GM15510 (cell line): ENCODE data around the gene PAGE3.

Source experiments
- POLR2A ChIP-seq: IDR thresholded peaks from 3 replicates; pipeline ENCODE4 v1.6.1; 2011; ENCODE audit warnings: borderline replicate concordance; ENCODE audit not compliant: insufficient read length; ENCODE audit errors: extremely low read depth

The PAGE3 gene, protein sequence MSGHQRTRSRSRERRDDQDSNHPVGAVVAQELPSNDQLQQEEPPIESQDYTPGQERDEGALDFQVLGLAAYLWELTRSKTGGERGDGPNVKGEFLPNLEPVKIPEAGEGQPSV

DNA sequence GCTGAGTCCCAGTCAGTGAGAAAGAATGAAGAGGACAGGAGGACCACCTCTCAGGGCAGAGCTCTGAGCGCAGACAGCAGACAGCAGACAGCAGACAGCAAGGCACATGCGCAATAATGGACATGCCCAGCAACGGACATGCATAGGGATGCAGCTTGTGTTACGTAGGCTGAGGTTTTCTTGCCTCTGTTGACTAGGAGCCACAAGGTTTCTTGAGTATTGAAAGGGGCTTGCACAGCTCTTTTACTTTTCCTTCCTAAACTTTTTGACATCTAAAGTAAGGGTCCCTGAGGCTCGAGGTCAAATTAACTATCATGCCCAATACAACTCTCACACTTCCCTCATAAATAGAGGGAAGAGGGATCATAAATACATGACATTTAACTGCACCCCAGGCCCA is at the start of gene PAGE3:
TSS of gene PAGE3 (minus strand) at position 101 of the 400 bp plus-strand sequence. CDS start 1,013 bp downstream, outside the sequence.
- TF ChIP-seq POLR2A: no peak

DNA sequence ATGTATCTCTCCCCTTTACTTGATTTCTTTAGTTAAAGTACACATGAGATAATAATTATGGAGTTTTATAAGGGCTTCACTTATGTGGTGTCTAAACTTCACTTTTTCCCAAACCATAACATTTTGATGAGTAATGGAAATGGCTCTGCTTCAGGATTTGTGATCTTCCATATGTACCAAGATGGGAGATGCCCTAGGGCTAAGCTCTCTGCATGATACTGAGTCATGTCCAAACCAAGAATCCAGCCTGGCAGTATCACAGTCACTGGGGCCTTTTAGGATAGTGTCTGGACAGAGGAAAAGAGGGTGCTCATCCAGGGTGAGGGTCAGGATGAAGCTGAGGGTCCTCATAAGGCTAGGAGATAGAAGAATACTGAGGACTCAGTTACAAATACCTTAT is 47.9 kb upstream of the PAGE3 start:
- TF ChIP-seq POLR2A: no peak

DNA sequence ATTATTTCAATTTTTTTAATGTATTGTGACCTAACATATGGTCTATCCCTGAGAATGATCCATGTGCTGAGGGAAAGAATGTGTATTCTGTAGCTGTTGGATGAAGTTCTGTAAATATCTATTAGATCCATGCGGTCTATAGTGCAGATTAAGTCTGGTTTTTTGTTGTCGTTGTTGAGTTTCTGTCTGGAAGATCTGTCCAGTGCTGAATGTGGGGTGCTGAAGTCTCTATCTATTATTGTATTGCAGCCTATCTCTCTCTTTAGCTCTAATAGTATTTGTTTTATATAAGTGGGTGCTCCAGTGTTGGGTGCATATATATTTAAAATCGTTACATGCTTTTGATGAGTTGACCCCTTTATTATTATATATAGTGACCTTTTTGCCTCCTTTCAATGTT is 26.2 kb upstream of the PAGE3 start:
- no peak for TF ChIP-seq POLR2A

DNA sequence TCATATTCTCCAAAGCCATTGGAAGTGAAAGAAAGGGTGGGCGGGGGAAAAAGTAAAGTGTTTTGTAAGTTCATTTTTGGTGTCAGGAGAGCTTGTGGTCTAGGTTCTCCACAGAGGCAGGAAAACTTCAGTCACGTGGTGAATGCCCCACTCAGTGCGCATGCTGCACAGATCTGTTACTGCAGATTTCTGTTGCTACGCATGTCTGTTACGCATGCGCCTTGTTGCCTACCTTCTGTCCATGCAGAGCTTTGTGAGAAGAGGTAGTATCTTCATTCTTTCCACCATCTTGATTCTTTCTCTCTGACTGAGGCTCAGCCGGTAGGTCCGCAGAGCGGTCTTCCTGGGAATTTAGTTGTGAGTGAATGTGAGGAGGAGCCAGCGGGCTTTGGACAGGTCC is 15.1 kb upstream of the PAGE3 start:
- TF ChIP-seq POLR2A: no peak

DNA sequence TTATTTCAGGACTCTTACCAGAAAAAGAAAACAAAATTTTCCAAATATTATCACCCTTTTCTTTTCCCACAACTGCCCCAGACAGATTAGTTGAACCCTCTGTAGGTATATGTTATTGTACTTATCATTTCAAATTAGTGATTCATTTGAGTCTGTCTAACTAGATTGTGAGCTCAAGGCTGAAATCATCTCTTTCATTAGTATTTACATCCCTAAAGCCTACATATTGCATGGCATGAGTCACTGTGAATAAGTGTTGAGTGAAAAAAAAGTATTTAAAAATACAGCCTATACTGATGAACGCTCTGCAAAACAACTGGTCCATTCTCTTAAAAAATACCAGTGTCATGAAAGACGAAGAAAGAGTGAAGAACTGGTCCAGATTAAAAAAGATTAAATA is 3.9 kb downstream of the PAGE3 start:
- TF ChIP-seq POLR2A: no peak

DNA sequence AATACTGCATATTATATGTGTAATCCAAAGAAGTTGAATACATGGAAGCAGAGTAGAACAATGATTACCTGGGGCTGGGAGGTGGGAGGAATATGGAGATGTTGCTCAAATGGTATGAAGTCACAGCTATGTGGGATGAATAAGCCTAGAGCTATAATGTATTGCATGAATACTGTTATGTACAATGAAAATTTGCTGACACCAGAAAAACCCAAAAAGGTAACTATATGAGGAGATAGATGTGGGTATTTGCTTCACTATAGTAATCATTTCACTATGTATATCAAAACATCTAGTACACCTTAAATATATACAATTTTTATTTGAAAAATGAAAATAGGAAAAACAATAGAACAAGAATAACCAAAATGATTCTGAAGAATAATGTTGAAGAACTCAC is 11.2 kb downstream of the PAGE3 start:
- TF ChIP-seq POLR2A: no peak

DNA sequence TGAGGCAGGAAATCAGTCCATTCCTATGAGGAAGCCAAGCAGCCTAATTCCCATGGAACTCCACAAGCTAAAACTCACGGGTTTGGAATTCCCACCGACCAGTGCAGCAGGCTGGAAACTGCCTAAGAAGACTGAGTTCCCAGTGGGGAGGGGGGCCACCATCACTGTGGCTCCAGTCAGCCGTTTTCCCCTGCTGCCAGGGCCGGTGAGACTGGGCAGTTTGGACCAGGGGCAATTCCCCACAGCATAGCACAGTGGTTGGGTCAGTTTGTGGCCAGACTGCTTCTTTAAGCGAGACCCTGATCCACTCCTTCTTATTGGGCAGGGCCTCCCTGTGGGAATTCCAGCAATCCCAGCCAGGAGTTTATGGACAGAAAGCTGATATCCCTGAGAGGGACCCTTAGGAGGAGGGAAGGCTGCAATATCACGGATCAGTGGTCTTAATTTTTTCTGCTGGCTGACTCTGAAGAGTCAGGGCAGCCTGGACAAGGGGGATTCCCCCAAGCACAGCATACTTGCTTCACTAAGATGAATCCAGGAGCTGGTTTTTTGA is 23.9 kb downstream of the PAGE3 start:
- TF ChIP-seq POLR2A: no peak

DNA sequence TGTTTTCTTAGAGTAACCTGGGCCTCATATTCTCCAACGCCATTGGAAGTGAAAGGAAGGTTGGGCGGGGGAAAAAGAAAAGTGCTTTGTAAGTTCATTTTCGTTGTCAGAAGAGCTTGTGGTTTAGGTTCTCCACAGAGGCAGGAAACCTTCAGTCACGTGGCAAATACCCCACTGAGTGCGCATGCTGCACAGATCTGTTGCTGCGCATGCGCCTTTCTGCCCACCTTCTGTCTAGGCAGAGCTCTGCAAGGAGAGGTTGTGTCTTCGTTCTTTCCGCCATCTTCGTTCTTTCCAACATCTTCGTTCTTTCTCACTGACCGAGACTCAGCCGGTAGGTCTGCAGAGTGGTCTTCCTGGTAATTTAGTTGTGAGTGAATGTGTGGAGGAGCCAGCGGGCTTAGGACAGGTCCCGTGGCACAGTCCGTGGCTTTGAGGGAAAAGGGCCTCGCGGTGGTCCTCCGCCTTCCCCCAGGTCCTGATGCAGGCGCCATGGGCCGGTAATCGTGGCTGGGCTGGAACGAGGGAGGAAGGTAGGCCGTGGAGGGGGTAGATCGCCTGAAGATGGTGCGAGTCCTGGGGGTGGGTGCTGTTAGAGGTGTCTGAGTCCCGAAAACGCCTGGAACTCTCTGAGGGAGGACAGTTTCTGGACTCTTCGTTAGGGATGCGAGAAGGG is 44.5 kb downstream of the PAGE3 start, which contains the start of gene PAGE5:
TSS of gene PAGE5 (plus strand) at position 228 of the 676 bp plus-strand sequence. CDS start 1,037 bp downstream, outside the sequence.
- TF ChIP-seq POLR2A: no peak

DNA sequence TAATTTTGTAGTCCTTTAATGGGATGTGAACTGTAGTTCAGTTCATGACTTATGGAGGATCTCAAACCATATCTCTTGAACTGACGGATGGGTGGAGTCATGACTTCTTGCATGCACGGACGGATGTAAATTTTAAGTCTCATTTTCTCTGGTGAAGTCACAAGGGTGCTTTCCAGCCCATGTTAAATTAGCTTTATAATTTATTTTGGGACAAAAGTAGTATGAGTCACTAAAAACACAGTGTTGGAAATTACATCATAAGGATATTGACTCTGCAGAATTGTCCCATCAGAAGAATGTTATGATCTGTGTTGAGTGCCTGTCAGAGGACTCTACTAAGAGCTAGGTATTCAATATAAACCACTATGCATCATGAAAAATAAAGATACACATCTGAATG is 51.3 kb downstream of the PAGE3 start:
- no peak for TF ChIP-seq POLR2A

DNA sequence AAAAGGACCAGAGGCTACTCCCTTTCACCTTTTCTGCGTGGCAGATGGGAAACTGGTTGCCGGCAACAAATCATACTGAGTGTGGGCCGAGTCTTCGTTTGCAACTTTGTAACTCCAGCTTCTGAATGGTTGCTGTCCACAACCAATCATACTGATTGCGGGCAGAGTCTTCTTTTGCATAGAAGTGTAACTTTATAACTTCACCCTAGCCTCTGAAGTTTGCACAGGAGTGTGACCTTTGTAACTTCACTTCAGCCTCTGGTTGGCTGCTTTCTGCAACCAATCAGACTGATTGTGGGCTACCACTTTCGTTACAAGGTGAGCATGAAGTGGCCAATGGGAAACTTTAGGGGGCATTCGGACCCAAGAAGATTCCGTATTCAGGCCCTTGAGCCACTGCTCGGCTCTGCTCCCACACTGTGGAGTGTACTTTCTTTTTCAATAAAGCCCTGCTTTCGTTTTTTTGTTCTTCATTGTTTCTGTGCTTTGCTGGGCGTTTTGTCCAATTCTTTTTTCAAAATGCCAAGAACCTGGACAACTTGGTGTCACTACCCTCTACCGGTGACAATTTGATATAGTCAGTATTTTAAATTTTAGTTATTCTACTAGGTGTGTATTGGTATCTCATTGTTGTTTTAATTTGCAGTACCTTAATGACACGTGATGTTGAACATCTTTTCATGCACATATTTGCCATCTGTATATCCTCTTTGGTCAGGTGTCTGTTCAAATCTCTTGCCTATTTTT is 53.6 kb downstream of the PAGE3 start:
- TF ChIP-seq POLR2A: no peak
